Urinary bladder (tissue), 4 donors: ENCODE results near the gene POLR1A. TPM values are rescaled to one million over a fixed set of nuclear protein-coding genes. Genes with fewer than 3 reads are reported as not detected.

Source experiments
- DNase-seq: peaks from one replicate; pipeline ENCODE4 v3.0.0-alpha.2; 2015; ENCODE audit errors: extremely low spot score
- H3K27ac ChIP-seq: one replicate; pipeline ENCODE4 v1.5.1; 2013; ENCODE audit warnings: low read depth, mild to moderate bottlenecking, moderate library complexity
- H3K36me3 ChIP-seq: one replicate; pipeline ENCODE4 v1.6.1; 2013; ENCODE audit warnings: mild to moderate bottlenecking, moderate library complexity; ENCODE audit not compliant: insufficient read depth
- H3K4me1 ChIP-seq: one replicate; pipeline ENCODE4 v1.6.1; 2013; ENCODE audit warnings: mild to moderate bottlenecking, moderate library complexity; ENCODE audit not compliant: insufficient read depth
- H3K4me3 ChIP-seq: one replicate; pipeline ENCODE4 v1.5.1; 2013; ENCODE audit warnings: low read depth, low read length
- WGBS: extraction: QIAGEN DNeasy Blood & Tissue Kit; methylation state at CpG from one replicate; pipeline ENCODE4 v1.1.7; 2013; 5-methylcytosine and 5-hydroxymethylcytosine counted together
- polyA plus RNA-seq: library from polyadenylated mRNA; stranded (reverse); fragments of 200-250 nt; gene quantifications from one replicate; pipeline ENCODE4 v1.2.3, GENCODE V29; 2013
- total RNA-seq: library from RNA; depleted of rRNA; stranded (reverse); fragments of >200 nt; gene quantifications from one replicate; pipeline ENCODE4 v1.2.3, GENCODE V29; 2014
- donor health status: healthy with polysubstance abuse.
- donor health status: healthy.

The POLR1A gene
- total and polyA plus RNA-seq, 2 donors: 6.6 to 11.5 TPM

- Histone ChIP-seq H3K27ac (no peak overlapping the region), H3K4me3 (no peak overlapping the region), H3K4me1 (no peaks in the 10 kb centered on the region), H3K36me3 (no peaks in the 10 kb centered on the region)
- DNase-seq: no peak
- WGBS: 48% methylated on average over 7 of the region's 7 CpGs
Observed at GRCh38 chr2:86078774-86079545, 26.7 kb downstream of the POLR1A start.

GRCh38 chr2:86075886-86076285 is 29.8 kb downstream of the POLR1A start:
- no peaks in the 10 kb centered on the region for H3K4me1 ChIP-seq
- H3K4me3 ChIP-seq: no peak overlapping the region
- H3K36me3 ChIP-seq: no peaks in the 10 kb centered on the region
- 98% methylated on average over 5 of the region's 5 CpGs for WGBS
- no peak for DNase-seq
- H3K27ac ChIP-seq: no peak overlapping the region

GRCh38 chr2:86074811-86075210 is 30.9 kb downstream of the POLR1A start:
- no peak overlapping the region for H3K4me3 ChIP-seq
- no peaks in the 10 kb centered on the region for H3K4me1 ChIP-seq
- no peak overlapping the region for H3K27ac ChIP-seq
- 96% methylated on average over 15 of the region's 15 CpGs for WGBS
- no peak for DNase-seq
- H3K36me3 ChIP-seq: no peaks in the 10 kb centered on the region

- 89% methylated on average over 3 of the region's 3 CpGs for WGBS
- Histone ChIP-seq H3K27ac (no peak overlapping the region), H3K36me3 (no peaks in the 10 kb centered on the region), H3K4me1 (no peaks in the 10 kb centered on the region), H3K4me3 (no peak overlapping the region)
- no peak for DNase-seq
Observed at GRCh38 chr2:86074256-86074655, 31.4 kb downstream of the POLR1A start.

- H3K27ac ChIP-seq: no peak overlapping the region
Observed at GRCh38 chr2:86073225-86073624, 32.5 kb downstream of the POLR1A start.

GRCh38 chr2:86072271-86072858 is 33.3 kb downstream of the POLR1A start:
- Histone ChIP-seq H3K27ac (peak overlapping the region; percentile 44), H3K4me3 (no peak overlapping the region), H3K4me1 (no peaks in the 10 kb centered on the region), H3K36me3 (no peaks in the 10 kb centered on the region)
- 52% methylated on average over 9 of the region's 9 CpGs for WGBS
- DNase-seq: no peak

More at GRCh38 chr2:86073225-86073624, 32.5 kb downstream of the POLR1A start:
- Histone ChIP-seq H3K4me3 (no peak overlapping the region), H3K36me3 (no peaks in the 10 kb centered on the region), H3K4me1 (no peaks in the 10 kb centered on the region)
- 90% methylated on average over 1 of the region's 1 CpG for WGBS
- no peak for DNase-seq

- H3K36me3 ChIP-seq: no peaks in the 10 kb centered on the region
- H3K4me3 ChIP-seq: no peak overlapping the region
- 96% methylated on average over 2 of the region's 2 CpGs for WGBS
- no peak for DNase-seq
- H3K4me1 ChIP-seq: no peaks in the 10 kb centered on the region
- H3K27ac ChIP-seq: no peak overlapping the region
Observed at GRCh38 chr2:86070868-86071267, 34.8 kb downstream of the POLR1A start.

- H3K4me1 ChIP-seq: peaks cover 2% of the 10 kb centered on the region
- 96% methylated on average over 16 of the region's 16 CpGs for WGBS
- no peak overlapping the region for H3K4me3 ChIP-seq
- DNase-seq: no peak
- H3K36me3 ChIP-seq: no peaks in the 10 kb centered on the region
- H3K27ac ChIP-seq: no peak overlapping the region
Observed at GRCh38 chr2:86069783-86070339, 35.8 kb downstream of the POLR1A start.

- no peak for DNase-seq
- no peaks in the 10 kb centered on the region for H3K36me3 ChIP-seq
- no peak overlapping the region for H3K4me3 ChIP-seq
- H3K27ac ChIP-seq: no peak overlapping the region
- peaks cover 2% of the 10 kb centered on the region for H3K4me1 ChIP-seq
- 79% methylated on average over 8 of the region's 8 CpGs for WGBS
Observed at GRCh38 chr2:86069091-86069685, 36.5 kb downstream of the POLR1A start.

- Histone ChIP-seq H3K4me1 (peaks cover 2% of the 10 kb centered on the region), H3K36me3 (no peaks in the 10 kb centered on the region), H3K4me3 (no peak overlapping the region), H3K27ac (no peak overlapping the region)
- WGBS: 94% methylated on average over 5 of the region's 5 CpGs
- DNase-seq: no peak
Observed at GRCh38 chr2:86068648-86069047, 37.0 kb downstream of the POLR1A start.

GRCh38 chr2:86068136-86068588 is 37.5 kb downstream of the POLR1A start:
- no peak for DNase-seq
- H3K4me3 ChIP-seq: no peak overlapping the region
- peaks cover 2% of the 10 kb centered on the region for H3K4me1 ChIP-seq
- H3K27ac ChIP-seq: no peak overlapping the region
- no peaks in the 10 kb centered on the region for H3K36me3 ChIP-seq
- WGBS: 65% methylated on average over 7 of the region's 7 CpGs

- H3K27ac ChIP-seq: no peak overlapping the region
- no peak for DNase-seq
- no peaks in the 10 kb centered on the region for H3K36me3 ChIP-seq
- H3K4me3 ChIP-seq: no peak overlapping the region
- H3K4me1 ChIP-seq: peaks cover 2% of the 10 kb centered on the region
Observed at GRCh38 chr2:86066915-86067314, 38.8 kb downstream of the POLR1A start.

- peaks cover 2% of the 10 kb centered on the region for H3K4me1 ChIP-seq
- no peak overlapping the region for H3K27ac ChIP-seq
- H3K4me3 ChIP-seq: no peak overlapping the region
- 62% methylated on average over 7 of the region's 7 CpGs for WGBS
- no peak for DNase-seq
- no peaks in the 10 kb centered on the region for H3K36me3 ChIP-seq
Observed at GRCh38 chr2:86066007-86066578, 39.6 kb downstream of the POLR1A start.
